HG02938 (cell line): ENCODE data around the gene ST6GALNAC2.
"Not testable (repeated sequence)": the region's sequence is repeated elsewhere in the genome, so short reads cannot be mapped to it uniquely, and the experiment has no call there.

Source experiments
- ATAC-seq: cut with Tn5 transposase; IDR thresholded peaks from one replicate; pipeline ENCODE4 v1.9.1; 2021; ENCODE audit warnings: mild to moderate bottlenecking, moderate library complexity; ENCODE audit not compliant: unreplicated experiment

The ST6GALNAC2 gene

GRCh38 chr17:76572201-76572910 is 13.3 kb downstream of the ST6GALNAC2 start:
- ATAC-seq, result no peak

- no peak for ATAC-seq
Measured at GRCh38 chr17:76570877-76571471, 14.7 kb downstream of the ST6GALNAC2 start.

- ATAC-seq, result no peak
Measured at GRCh38 chr17:76570457-76570856, 15.2 kb downstream of the ST6GALNAC2 start.

DNA sequence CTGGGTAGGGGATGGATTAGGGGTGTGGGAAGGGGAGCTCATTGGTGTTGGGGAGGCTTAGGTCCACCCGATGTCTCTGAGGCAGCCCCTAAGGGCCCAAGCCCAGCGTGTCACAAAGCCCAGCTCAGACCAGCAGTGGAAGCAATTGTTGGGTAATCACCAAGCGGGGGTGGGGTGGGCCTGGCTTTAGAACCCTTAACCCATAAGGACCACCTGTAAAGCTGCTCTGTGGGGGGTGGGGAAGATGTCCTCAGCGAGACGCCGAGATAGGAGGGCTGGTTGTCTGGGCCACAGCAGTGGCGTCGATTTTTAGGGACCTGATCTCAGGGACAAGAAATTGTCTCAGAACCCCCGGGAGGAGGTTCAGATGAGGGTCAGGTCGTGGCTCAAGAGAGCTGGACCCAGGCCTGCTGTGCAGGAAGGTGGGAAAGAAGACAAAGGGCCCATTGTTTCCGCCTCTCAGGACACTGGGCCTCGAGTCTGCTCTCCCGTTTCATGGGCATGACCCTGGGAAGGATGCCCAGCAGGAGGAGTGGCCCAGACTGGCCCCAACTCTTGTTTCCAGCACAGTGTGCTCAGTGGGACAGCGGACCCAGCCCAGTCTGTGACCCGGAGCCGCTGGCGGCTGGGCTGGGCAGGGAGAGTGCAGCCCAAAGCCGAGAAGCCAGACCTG is 15.9 kb downstream of the ST6GALNAC2 start:
- no peak for ATAC-seq

- ATAC-seq, result no peak
Measured at GRCh38 chr17:76568811-76569221, 16.8 kb downstream of the ST6GALNAC2 start.

GRCh38 chr17:76567634-76568432 is 17.8 kb downstream of the ST6GALNAC2 start:
- no peak for ATAC-seq

GRCh38 chr17:76566988-76567431 is 18.6 kb downstream of the ST6GALNAC2 start:
- no peak for ATAC-seq

DNA sequence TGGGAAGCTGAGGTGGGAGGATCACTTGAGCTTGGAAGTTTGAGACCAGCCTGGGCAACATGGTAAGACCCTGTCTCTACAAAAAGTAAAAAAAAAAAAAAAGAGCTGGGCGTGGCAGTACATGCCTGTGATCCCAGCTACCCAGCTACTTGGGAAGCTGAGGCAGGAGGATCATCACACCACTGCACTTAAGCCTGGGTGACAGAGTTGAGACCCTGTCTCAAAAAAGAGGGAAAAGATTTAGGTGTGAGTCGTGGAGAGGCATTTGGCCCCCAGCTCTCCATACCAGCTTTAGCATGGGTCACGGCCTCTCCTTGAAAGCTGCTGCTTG is 19.1 kb downstream of the ST6GALNAC2 start:
- no peak for ATAC-seq

- ATAC-seq, result no peak
Measured at GRCh38 chr17:76565728-76566612, 19.7 kb downstream of the ST6GALNAC2 start.

GRCh38 chr17:76564991-76565727 is 20.5 kb downstream of the ST6GALNAC2 start:
- not testable (repeated sequence) for ATAC-seq

DNA sequence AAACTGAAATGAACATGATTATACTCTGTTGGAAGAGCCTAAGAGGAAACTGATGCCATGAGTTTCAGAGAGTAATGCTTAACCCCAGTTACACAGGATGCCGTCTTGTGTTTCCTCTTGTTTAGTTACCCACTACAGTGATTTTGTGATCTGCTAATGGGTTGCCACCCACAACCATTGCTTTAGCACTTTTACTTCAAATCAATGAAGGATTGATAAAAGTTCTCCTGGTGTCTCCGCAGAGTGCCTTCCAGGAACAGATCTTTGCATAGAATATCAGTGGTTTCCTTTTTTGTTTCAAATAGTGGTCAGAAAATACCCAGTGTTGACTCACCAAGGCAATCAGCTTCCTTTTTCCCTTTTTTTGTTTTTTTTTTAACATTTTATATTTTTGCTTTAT is 22.3 kb downstream of the ST6GALNAC2 start:
- not testable (repeated sequence) for ATAC-seq

- ATAC-seq, result no peak
Measured at GRCh38 chr17:76562734-76563148, 22.9 kb downstream of the ST6GALNAC2 start.

DNA sequence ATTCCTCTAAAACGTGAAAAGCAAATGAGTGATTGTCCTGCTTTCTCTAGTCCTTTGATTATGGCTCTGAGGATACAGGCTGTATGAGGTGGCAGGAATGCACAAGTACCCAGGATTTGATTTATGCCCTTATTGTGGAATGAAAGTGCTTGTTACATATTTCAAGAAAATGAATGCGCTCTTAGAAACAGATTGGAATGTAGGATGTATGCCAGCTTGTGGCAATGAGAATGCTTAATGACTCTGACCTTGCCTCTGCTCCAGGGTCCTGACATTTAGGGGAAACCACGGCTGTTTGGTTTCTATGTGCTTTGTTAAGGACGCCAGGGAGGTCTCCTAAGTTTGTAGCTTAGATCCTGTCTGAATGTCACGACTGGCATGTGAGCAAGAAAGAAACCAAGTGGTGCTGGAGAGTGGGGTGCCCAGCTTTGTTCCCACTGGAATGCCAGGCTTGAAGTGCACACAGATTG is 23.8 kb downstream of the ST6GALNAC2 start:
- ATAC-seq, result no peak

- ATAC-seq, result no peak
Measured at GRCh38 chr17:76561332-76561731, 24.3 kb downstream of the ST6GALNAC2 start.

DNA sequence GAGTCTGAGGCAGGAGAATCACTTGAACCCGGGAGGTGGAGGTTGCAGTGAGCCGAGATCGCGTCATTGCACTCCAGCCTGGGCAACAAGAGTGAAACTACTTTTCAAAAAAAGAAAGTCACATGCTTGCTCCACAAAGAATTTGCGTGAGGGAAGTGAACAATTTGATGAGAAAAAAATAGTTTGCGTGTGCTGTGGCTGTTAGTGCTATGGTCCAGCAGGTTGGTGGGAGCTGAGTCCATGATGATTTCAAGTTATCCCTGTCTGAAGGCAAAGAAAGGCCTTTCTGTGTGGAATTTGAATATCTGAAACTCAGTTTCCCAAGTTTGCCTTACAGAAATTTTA is 24.8 kb downstream of the ST6GALNAC2 start:
- ATAC-seq, result no peak

DNA sequence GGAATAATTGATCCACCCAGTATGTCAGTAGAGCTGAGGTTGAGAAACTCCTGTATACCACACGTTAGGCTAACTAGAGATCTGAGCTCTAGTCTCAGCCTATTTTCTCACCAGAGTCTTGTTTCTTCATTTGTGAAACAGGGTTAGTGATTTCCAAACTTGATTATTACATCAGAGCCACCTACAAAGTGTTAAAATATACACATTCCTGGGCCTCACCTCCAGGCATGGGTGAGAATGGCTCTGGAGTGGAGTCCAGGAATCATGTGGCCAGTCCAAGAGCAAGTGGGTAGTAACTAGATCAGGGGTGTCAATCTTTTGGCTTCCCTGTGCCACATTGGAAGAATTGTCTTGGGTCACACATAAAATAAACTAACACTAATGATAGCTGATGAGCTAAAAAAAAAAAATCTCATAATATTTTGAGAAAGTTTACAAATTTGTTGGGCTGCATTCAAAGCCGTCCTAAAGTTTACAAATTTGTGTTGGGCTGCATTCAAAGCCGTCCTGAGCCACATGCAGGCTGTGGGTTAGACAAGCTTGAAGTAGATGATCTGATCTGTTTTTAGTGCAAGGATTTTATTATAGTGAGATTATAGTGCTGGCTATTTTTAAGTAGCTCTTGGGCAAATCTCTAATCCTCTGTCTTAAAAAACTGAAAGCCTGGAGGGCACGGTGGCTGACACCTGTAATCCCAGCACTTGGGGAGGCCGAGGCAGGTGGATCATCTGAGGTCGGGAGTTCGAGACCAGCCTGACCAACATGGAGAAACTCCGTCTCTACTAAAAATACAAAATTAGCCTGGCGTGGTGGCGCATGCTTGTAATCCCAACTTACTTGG is 25.4 kb downstream of the ST6GALNAC2 start:
- ATAC-seq, result no peak

DNA sequence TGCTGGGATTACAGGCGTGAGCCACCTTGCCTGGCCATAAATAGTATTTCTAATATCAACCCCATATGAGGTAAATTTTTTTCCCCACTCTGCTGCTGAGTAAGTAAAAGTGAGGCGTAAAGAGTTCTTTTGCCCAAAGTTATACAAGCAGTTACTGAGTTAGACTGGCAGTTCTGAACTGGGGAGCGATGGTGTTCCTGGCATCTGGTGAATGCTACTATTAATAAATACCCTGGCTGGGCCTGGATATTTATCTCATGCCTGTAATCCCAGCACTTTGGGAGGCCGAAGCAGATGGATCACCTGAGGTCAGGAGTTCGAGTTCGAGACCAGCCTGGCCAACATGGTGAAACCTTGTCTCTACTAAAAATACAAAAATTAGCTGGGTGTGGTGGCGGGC is 26.2 kb downstream of the ST6GALNAC2 start:
- ATAC-seq, result not testable (repeated sequence)

DNA sequence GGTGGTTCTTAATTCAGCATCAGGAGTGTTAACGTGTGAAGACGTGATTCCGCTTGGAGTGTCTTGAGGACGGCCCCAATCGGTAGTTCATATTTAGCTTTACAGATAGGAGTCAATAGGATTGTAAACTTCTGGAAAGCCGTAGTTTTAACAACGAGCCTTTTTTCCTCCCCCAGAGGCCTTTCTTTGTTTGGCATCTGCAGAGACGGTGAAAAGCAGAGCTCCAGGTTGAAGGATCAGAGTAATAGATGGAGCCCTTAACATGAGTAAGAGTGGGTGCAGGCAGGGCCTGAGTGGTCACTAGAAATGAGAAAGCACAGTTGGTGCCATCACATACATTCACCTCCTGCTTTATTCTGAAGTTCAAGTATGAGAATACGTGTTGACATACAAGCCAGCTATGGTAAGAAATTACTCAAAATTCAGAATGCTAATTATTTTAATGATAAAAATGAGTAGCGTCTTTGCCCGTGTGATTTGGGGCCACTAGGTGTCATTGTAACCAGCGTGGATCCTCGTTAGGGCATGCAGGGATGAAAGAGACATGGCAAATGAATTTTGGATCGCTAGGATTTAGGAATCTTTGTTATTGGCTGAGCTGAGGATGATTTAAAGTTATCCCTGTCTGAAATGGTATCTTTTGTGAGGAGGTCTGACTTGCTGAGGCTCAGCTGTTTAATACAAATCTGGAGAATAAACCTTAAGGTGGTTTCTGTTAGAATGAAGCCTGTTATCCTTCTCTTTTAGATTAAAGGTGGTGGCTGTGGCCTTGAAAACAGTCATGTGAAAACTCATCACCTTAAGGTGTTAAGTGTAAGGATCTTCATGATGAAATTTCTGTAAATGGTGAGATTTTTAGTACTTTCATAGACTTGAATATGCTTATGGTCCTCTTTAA is 27.2 kb downstream of the ST6GALNAC2 start:
- ATAC-seq, result no peak
